SK-MEL-5 (cell line): ENCODE measurements around the gene ZNF275. TPM values are rescaled to one million over a fixed set of nuclear protein-coding genes. Genes with fewer than 3 reads are reported as not detected.

Source experiments
- DNase-seq: peaks from one replicate; pipeline ENCODE4 v3.0.0-alpha.2; 2016; ENCODE audit warnings: low read depth, low spot score
- in situ Hi-C: cut with HindIII; loops from 2 replicates; pipeline ENCODE4 v1.10.0; 2016; ENCODE audit warnings: low sequenced_read_pairs, high pct_unique_total_duplicates, low pct_unique_long_range_greater_than_20kb
- small RNA-seq, 2 experiments: library from RNA; depleted of rRNA; stranded (forward); fragments of <200 nt; gene quantifications; one replicate each; pipeline ENCODE3, GENCODE V24; 2014
- total RNA-seq: library from RNA; depleted of rRNA; stranded (reverse); fragments of >200 nt; shearing (Covaris generic); gene quantifications from 2 replicates; pipeline ENCODE4 v1.2.3, GENCODE V29; 2014; rRNA removed

ZNF275 gene
- total RNA-seq, 1 experiment from 2014 or later = 9.1 TPM

- DNase-seq = no peak
- in situ Hi-C loops = no loop called here
Observed at GRCh38 chrX:153395613-153396319, 61.8 kb downstream of the ZNF275 start.

DNA sequence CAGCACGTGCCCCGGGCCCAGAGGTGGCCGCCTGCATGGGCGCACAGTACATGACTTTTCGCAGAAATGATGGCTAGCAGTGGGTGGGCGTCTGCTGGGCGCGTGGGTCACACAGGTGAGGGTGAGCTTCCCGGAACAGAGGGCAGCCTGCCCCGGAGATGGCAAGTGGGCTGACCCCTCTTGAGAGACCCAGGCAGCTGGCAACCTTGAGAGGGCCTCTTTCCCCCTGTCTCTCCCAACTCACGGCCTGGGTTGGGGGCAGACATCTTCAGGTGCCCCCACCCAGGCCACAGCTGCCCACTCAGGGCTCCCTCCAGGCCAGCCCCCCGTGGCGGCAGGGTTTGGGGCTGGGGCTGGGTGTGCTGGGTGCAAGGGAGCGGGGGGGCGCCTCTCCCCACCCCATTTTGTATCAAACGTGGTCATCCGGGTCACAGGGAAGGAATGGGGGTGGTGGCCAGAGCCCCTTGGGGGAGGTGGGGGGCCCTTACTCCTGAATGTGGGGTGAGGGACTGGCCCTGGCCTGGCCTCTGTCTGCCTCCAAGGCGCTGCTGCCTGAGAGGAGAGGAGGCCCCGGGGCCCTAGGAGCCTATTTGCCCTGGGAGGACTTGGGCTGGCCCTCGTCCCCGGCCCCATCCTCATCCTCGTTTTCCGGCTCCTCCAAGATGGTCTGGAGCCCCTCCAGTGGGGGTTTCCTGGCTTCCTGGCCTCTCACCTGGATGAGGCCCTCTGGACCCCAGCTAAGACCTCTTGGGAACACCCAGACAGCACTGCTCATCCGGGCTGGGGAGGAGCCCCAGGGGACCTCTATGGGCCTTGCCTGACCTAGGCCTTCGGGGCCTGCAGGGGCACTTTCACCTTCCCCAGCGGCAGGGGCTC lies 62.6 kb downstream of the ZNF275 start:
- DNase-seq = no peak
- in situ Hi-C loops = no loop called here

- no peak for DNase-seq
- in situ Hi-C loops = no loop called here
Observed at GRCh38 chrX:153397256-153397960, 63.5 kb downstream of the ZNF275 start.

- in situ Hi-C loops = no loop called here
- DNase-seq = no peak
Observed at GRCh38 chrX:153398275-153398960, 64.5 kb downstream of the ZNF275 start.

- DNase-seq = peak; percentile 53
- in situ Hi-C loops = no loop called here
Observed at GRCh38 chrX:153400146-153401132, 66.5 kb downstream of the ZNF275 start.

DNA sequence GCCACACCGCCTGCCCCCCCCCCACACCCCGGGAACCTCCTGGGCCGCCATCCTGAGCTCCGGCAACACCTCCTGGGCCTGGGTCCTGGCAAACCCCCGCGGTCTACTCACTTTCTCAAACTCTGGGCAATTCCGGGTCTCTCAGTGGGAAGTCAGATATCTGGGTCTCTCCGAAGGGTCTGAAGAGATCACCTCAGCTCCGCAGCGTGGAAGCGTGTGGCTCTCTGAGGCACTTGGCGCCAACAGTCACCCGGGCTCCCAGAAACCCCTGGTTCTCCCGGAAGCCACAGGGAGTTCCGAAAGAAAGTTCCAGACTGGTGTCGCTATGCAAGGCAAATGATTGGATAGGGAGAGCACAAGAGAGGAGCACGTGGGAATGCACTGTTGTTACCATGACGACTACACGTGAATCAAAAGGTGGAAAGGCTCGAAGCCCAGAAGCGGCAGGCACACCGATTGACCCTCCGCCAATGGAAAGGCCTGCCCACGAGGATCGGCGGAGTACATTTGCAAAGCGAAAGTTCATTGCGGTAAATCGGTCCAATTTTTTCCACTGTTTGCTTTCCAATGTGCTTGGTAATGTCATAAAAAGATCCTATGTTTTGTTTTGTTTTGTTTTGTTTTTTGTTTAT lies 67.3 kb downstream of the ZNF275 start, which contains the start of gene PNMA6E:
PNMA6E (minus strand) TSS at position 218 of the 632 bp plus-strand sequence. CDS start 2,501 bp downstream, outside the sequence.
- in situ Hi-C loops = no loop called here
- no peak for DNase-seq

Small RNA genes within 50 kb of the gene (small RNA-seq; reads per million reads assigned to genes)
- 0 reads per million in 2 experiments for gene AC152007.1

Other genes with a start within 250 kb of the ZNF275 start
- gene MAGEA1, start 154.9 kb upstream of the ZNF275 start, total RNA-seq = 2.2 and 2.5 TPM in 2 replicates
- gene PNMA6F, start 12.4 kb upstream of the ZNF275 start, total RNA-seq = not detected in 2 replicates
- not detected in 2 replicates for gene PNMA6E, start 67.2 kb downstream of the ZNF275 start, total RNA-seq
- gene ZFP92, start 77.3 kb downstream of the ZNF275 start, total RNA-seq = 0.53 and 0.56 TPM in 2 replicates
- 0.19 and 0.40 TPM in 2 replicates for gene TREX2, start 111.9 kb downstream of the ZNF275 start, total RNA-seq
- gene HAUS7, start 136.4 kb downstream of the ZNF275 start, total RNA-seq = 22.1 and 24.7 TPM in 2 replicates
- not detected in 2 replicates for gene BGN, start 160.8 kb downstream of the ZNF275 start, total RNA-seq
- 0.05 TPM in 1 of 2 replicates, not detected in the other for gene ATP2B3, start 183.5 kb downstream of the ZNF275 start, total RNA-seq